GM18505 (cell line): Measurements from ENCODE around the gene TCFL5.

Experiments
- ATAC-seq: cut with Tn5 transposase; IDR thresholded peaks from one replicate; pipeline ENCODE4 v1.9.1; 2021; ENCODE audit not compliant: unreplicated experiment
- POLR2A ChIP-seq: IDR thresholded peaks from 4 replicates; pipeline ENCODE4 v1.6.1; 2011; ENCODE audit warnings: borderline replicate concordance; ENCODE audit not compliant: insufficient read depth, insufficient read length; ENCODE audit errors: extremely low read depth

The TCFL5 gene

DNA sequence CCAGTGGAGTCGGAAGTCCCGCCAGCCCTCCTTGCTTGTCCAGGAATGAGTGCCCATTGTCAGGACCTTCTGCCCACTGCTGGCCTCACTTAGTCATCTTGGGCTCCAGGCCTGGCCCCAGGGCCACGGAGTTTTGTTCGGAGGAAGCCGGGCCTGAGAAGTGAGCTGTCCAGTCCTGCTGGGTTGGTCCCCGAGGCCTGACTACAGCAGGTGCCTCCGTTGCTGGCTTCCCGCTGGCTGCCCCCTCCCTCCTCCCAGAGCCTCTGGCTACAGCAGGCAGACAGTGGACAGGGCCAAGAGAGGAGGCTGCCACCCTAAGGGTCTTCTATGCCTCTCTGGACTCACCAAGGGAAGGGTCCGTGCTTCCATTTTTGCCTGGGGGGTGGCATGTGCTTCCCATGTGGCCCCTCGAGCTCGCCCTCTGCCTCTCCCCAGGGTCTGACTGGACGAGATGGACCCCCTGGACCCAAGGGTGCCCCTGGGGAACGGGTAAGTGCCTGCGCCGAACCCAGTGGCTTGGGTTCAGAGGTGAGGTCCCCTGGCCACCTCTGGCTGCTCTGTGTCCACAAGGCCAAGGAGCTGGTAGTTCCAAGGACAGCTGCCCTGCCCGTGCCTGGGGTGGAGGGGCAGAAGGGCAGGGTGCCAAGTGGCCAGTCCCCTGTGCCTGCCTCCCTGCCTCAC lies 42.0 kb downstream of the TCFL5 start:
- no peak for ATAC-seq
- no peak for TF ChIP-seq POLR2A

DNA sequence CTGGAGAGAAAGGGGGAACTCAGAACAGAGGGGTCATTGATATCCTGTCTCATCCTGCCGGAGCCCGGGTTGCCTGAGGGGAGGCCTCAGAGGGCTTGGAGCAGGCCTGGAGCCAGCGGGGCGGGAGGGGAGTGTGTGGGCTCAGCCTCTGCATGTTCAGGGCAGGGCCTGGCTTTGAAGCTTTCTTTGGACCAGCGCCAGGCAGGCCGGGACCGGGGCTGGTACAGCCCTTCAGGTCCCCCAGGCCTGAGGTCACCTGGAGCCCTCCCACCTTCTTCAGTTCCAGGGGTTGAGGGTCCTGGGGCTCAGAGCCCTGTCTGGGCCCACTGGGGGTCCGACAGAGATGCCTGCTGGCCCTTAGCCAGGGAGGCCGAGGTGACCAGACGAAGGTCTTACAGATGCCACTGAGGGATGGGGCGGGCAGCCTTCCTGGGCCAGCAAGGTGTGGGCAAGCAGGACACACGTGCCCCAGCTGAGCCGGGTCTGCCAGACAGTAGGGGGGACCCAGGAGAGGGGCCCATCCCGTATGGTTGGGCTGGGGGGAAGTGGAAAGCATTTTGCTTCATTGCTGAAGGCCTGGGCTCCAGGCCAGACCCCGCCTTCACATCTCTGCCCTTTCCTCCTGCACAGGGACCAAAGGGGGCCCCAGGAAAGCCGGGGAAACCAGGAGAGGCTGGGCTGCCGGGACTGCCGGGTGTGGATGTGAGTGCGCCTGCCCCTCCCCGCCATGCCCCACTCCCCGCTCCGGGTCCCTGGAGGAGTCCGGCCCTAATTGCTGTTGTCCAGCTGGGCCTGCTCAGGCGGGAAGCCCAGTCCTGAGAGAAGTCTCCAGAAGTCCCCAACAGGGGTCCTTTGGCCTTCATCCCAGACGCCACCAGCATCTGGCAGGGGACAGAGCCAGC lies 42.8 kb downstream of the TCFL5 start:
- TF ChIP-seq POLR2A = no peak
- no peak for ATAC-seq

DNA sequence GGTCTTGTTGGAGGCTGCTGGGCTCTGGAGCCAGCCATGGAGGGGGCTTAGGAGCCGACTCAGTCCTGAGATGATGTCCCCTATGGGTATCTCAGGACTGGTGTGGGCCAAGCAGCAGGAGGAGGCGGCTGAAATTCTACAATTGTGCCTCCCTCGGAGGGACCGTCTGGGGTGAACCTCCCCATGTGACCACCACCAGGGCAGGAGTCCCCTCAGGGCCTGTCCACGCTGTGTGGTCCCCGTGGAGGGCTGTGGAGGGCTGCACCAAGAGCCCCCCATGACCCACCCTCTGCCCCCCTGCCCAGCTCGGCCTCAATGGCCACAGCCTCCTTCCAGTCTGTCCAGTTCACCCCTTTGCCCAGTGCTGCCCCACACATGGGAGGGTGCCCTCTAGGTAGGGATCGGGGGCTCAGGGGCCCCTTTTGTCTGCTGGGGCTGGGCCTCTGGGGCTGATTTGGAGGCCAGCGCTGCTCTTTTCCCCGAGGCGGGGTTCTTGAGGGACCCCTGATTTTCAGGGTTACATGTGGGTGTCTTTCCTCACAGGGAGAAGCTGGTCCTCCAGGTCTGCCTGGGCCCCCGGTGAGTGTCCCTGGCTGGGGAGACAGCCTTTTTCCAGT lies 43.5 kb downstream of the TCFL5 start:
- no peak for ATAC-seq
- TF ChIP-seq POLR2A = no peak

DNA sequence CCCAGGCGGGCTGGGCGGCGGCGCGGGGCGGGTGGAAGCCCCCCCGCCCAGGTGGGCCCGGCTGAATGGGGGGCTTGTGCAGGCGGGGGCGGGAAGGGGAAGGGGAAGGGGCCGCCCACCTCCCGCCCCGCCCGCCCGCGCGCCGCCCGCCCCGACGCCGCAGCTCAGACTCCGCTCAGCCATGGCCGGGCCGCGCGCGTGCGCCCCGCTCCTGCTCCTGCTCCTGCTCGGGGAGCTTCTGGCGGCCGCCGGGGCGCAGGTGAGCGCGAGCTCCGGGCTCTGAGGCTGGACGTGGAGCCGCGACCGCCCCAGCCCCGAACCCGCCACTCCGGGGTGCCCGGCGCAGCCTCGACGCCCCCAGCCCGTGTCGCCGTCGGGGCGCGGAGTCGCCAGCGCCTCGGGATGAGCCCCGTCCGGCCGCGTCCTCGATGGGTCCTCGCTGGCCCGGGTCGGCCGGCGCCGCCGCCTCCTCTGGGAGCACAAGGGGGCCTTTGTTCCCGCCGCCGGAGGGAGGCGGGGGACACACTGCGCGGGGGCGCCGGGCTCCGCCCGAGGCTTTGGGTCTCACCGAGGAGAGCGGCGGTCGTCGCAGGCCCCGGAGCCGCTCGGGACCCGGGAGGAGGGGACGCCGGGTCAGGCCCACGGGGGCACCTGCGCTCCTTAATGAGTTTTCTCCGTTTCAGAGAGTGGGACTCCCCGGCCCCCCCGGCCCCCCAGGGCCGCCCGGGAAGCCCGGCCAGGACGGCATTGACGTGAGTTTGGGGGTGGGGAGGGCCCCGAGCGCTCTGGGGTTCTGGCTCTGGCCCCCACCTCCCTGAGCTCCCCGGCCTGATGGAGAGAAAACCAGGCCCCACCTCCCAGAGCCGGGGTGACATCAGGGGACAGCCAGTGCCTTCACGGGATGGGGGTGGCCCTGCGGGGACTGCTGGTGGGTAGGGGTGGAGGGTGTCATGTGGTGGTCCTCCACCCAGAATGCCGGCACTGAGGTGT lies 44.4 kb downstream of the TCFL5 start, which contains the start of gene COL9A3:
Gene COL9A3, plus strand, starts transcription at position 167 of the 990 bp plus-strand sequence. Its CDS starts 15 bp downstream, at position 182.
- ATAC-seq = no peak
- TF ChIP-seq POLR2A = no peak

DNA sequence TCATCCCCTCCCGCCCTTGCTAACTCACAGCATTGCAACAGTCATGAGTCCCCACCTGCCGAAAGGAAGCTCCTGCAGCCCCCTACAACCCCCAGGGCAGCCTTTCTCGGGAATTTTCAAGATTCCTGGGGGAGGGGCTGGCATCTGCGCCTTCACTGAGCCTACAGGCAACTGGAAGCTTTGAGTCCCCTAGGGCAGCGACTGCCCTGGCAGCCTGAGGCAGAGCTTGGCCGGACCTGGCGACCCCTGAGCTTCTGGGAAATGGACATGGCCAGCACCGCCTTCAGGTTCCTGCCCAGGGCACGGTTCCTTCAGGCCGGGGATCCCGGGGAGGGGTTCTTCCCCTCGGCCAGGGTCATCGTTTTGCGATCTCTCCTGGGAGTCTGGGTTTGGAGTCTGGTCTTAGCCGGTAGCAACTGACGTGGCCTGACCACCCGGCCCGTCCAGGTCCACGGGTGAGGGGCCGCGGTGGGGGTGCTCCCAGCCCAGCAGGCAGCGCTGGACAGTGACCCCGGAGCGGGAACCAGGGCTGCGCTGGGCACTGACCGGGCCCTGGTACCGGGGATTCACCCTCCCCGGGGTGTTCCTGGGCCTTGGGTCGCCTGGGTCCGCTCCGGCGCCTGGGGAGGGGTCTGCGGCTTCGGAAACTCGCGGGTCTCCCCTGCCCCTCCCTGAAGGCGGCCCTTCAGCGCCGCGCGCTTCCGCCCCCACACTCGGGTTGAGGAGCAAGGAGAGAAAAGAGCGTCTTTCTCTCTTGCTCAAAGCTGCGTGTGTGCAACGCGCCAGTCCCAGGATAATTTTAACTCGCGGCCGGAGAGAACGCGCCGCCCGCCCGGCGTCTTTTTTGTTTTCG lies 45.4 kb downstream of the TCFL5 start:
- no peak for ATAC-seq
- TF ChIP-seq POLR2A = no peak

DNA sequence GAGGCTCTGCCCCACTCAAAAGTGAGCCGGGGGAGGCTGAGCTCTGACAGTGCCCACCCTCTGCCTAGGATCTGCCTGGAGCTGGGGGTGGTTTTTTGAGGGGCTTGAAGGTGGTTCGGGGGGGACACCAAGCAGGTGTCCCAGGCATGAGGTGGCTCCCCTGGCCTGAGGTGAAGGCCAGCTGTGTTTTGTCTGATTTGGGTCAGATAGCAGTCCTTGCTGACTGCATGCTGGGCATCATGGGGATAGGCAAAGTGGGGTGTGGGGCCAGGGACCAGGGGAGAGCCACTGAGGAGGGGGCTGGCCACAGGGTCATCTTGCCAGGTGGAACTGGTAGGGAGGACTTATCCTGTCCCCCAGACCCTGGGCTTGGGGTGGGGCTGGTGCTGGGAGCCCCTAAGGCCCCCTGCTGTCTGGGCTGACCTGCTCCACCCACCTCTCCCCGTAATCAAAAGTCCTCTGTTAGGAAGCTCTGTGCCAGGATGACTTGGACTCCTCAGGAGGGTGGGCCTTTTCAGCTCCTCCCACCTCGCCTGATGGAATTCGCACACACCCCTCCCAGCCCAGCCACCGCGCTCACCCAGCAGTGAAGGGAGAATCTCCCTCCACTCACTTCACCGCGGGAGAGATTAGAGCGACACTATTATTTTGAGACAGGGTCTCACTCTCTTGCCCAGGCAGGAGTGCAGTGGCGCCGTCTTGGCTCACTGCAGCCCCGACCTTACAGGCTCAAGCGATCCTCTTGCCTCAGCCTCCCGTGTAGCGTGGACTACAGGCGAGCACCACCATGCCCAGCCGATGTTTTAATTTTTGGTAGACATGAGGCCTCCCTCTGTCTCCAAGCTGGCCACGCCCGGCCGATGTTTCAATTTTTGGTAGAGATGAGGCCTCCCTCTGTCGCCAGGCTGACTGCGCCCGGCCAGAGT lies 46.3 kb downstream of the TCFL5 start:
- ATAC-seq = no peak
- no peak for TF ChIP-seq POLR2A

DNA sequence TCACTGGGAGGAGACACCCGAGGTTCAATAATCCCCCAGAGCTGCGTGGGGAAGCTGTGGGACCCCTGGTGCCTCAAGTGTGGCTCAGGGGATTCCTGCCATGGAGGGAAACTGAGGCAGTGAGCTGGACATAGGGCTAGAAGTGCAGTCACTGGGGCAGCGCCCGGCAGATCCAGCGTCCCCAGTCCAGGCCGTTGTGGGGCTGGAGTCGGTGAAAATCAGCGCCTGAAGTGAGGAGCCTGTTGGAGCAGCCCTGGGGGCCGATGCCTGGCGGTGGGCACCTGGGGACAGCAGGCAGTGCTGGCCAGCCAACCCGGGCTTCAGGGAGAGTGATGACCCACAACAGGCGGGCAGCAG lies 46.9 kb downstream of the TCFL5 start:
- TF ChIP-seq POLR2A = no peak
- ATAC-seq = no peak

DNA sequence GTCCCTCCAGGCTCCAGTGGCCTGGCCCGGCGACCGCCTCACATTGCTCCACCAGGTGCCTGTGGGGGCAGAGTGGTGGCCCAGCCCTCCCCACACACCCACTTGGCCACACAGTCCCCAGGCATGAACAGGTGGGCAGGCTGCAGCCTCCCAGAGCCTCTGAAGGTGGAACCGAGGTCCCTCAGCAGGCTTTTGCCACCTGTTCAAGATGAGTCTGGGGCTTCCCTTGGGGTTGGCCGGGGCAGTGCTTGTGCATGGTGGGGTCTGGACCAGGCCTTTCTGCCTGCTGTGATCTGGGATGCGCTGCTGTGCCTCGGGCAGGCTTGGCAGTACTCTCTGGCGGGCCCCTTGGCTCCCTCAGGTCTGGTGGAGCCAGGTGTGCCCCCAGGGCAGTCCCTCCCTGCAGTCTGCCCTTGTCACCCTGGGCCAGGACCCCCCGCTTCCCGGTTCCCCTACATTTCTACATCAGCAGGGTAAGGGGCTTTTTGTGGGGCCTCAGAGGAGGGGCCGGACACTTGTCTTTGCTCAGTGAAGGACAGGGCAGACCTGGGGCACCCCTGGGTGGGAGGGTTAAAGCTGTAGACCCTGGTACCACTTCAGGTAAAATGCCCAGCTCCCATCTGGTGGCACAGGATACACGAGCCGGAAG lies 47.4 kb downstream of the TCFL5 start:
- no peak for TF ChIP-seq POLR2A
- ATAC-seq = no peak

DNA sequence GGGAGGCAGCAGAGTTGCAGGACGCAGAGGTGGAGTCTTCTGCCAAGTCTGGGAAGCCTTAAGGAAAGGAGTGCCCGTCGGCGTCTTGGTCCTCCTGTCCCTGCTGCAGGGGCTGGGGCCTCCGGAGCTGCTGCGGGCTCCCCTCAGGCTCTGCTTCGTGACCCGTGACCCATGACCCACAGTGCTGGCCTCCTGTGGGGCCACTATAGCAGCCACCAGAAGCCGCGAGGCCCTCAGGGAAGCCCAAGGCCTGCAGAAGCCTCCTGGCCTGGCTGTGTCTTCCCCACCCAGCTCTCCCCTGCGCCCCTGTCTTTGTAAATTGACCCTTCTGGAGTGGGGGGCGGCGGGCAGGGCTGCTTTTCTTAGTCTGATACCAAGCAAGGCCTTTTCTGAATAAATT lies 48.0 kb downstream of the TCFL5 start:
- no peak for TF ChIP-seq POLR2A
- ATAC-seq = no peak

DNA sequence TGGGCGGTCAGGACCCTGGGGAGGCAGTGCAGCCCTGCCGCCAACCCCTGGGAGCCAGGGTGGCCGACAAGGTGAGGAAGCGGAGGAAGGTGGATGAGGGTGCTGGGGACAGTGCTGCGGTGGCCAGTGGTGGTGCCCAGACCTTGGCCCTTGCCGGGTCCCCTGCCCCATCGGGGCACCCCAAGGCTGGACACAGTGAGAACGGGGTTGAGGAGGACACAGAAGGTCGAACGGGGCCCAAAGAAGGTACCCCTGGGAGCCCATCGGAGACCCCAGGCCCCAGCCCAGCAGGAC lies 48.8 kb downstream of the TCFL5 start:
- no peak for TF ChIP-seq POLR2A
- ATAC-seq = no peak
